B cell (primary cell): ENCODE results near the gene LMO1.

Experiments used
- CTCF ChIP-seq: fragments of 200-600 bp; IDR thresholded peaks from one replicate; pipeline ENCODE4 v1.8.0; 2022; ENCODE audit warnings: antibody characterized with exemption, mild to moderate bottlenecking
- EZH2 ChIP-seq: IDR thresholded peaks from 2 replicates; pipeline ENCODE4 v1.6.1; 2012; ENCODE audit warnings: borderline replicate concordance, low read depth, mild to moderate bottlenecking, moderate library complexity, low read length; ENCODE audit not compliant: insufficient read depth, poor library complexity, severe bottlenecking

GRCh38 chr11:8268530-8269400 lies 5.1 kb upstream of the LMO1 start:
- TF ChIP-seq CTCF (no peak), EZH2 (no peak)
